Raji (cell line): Measurements from ENCODE around the gene RSPH9.

Experiments
- POLR2A ChIP-seq: IDR thresholded peaks from 2 replicates; pipeline ENCODE4 v1.6.1; 2011; ENCODE audit warnings: low read depth, low read length, control low read depth; ENCODE audit not compliant: insufficient read depth

RSPH9 gene

GRCh38 chr6:43720999-43721398 is 76.2 kb downstream of the RSPH9 start:
- TF ChIP-seq POLR2A: no peak
